Measurements from ENCODE around the gene KDM1A.

DNA sequence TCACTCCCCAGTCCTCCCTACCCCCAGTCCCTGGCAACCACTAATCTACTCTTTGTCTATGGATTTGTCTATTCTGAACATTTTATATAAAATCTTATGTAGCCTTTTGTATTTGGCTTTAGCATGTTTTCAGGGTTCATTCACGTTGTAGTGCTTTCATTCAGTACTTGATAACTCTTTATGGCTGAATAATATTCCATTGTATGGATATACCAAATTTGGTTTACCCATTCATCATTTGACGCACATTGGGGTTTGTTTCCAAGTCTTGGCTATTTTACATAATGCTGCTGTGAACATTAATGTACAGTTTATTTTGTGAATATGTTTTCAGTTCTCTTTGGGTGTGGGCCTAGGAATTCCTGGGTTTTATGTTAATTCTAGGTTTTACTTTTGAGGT is 2.6 kb downstream of the KDM1A start:
- TF ChIP-seq TOX (CRISPR knock-in tag; IDR thresholded peaks at IDR 0.05; ENCODE audit: borderline replicate concordance): no peak
- TF ChIP-seq, protein P1, sequence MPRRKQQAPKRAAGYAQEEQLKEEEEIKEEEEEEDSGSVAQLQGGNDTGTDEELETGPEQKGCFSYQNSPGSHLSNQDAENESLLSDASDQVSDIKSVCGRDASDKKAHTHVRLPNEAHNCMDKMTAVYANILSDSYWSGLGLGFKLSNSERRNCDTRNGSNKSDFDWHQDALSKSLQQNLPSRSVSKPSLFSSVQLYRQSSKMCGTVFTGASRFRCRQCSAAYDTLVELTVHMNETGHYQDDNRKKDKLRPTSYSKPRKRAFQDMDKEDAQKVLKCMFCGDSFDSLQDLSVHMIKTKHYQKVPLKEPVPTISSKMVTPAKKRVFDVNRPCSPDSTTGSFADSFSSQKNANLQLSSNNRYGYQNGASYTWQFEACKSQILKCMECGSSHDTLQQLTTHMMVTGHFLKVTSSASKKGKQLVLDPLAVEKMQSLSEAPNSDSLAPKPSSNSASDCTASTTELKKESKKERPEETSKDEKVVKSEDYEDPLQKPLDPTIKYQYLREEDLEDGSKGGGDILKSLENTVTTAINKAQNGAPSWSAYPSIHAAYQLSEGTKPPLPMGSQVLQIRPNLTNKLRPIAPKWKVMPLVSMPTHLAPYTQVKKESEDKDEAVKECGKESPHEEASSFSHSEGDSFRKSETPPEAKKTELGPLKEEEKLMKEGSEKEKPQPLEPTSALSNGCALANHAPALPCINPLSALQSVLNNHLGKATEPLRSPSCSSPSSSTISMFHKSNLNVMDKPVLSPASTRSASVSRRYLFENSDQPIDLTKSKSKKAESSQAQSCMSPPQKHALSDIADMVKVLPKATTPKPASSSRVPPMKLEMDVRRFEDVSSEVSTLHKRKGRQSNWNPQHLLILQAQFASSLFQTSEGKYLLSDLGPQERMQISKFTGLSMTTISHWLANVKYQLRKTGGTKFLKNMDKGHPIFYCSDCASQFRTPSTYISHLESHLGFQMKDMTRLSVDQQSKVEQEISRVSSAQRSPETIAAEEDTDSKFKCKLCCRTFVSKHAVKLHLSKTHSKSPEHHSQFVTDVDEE (CRISPR knock-in tag; IDR thresholded peaks at IDR 0.05): no peak

Data from SK-N-SH treated with all-trans-retinoic acid at 6 μM for 48 hours (cell line).